Activated naive CD4-positive, alpha-beta T cell treated with anti-CD3 and anti-CD28 coated beads, Interleukin-2, amount 50 U/mL, for 24 hours (primary cell): ENCODE results near the gene LIN9.
A peak's percentile ranks its signal among the peaks of the same experiment; 100 is the strongest.
"Not testable (repeated sequence)": the region's sequence is repeated elsewhere in the genome, so short reads cannot be mapped to it uniquely, and the experiment has no call there.

Experiments used
- H3K27ac Mint-ChIP-seq: one replicate; pipeline ENCODE4 v1.8.0; 2021; ENCODE audit warnings: mild to moderate bottlenecking, mixed read lengths
- H3K27me3 Mint-ChIP-seq: one replicate; pipeline ENCODE4 v1.8.0; 2021; ENCODE audit warnings: mixed read lengths
- H3K36me3 Mint-ChIP-seq: one replicate; pipeline ENCODE4 v1.8.0; 2021; ENCODE audit warnings: mixed read lengths
- H3K4me1 Mint-ChIP-seq: one replicate; pipeline ENCODE4 v1.8.0; 2021; ENCODE audit warnings: mixed read lengths
- H3K4me3 Mint-ChIP-seq: one replicate; pipeline ENCODE4 v1.8.0; 2021; ENCODE audit warnings: mild to moderate bottlenecking, mixed read lengths
- H3K9me3 Mint-ChIP-seq: one replicate; pipeline ENCODE4 v1.8.0; 2021; ENCODE audit warnings: mixed read lengths

Gene LIN9

DNA sequence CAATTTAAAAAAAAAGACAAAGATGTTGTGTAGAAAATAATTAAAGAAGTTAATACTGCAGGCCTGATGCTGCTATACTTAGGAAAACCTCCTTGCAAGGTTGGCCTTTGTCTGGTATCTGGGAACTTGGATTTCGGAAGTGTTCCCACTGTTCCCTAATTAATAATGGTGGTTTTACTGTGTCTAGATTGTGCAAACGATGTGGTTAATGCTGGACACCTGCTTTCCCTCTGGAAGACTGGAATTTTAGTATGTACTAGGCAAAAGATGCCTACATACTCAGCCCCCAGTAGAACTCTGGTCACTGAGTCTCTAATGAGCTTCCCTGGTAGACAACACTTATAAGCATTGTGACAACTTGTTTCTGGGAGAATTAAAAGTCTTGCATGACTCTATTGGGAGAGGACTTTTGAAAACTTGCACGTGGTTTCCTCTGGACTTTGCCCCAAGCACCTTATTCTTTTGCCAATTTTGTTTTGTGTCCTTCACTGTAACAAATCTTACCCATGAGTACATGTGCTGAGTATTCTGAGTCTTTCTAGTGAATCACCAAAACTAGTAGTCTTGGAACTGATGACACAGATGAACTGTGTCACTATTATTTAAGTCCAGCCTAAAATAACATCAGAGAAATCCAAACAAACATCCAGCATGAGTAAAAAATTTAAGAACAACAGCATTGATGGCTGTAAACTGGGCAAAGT, 40.4 kb downstream of the LIN9 start:
- no peaks in the 10 kb centered on the region for H3K9me3 Mint-ChIP-seq
- H3K27me3 Mint-ChIP-seq, result no peaks in the 10 kb centered on the region
- no peak overlapping the region for H3K27ac Mint-ChIP-seq
- no peak overlapping the region for H3K4me3 Mint-ChIP-seq
- peaks cover 2% of the 10 kb centered on the region for H3K36me3 Mint-ChIP-seq
- no peaks in the 10 kb centered on the region for H3K4me1 Mint-ChIP-seq

DNA sequence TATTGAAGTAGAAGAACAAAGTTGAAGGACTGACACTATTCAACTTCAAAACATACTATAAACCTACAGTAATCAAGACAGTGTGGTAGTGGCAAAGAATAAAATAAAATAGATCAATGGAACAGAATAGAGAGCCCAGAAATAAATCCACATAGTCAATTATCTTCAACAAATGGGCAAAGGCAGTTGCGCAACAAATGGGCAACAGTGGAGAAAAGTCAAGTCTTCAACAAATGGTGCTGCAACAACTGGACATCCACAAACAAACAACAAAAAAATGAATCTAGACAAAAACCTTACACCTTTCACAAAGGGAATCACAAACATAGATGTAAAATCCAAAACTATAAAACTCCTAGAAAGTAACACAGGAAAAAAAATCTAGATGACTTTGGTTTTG, 47.1 kb downstream of the LIN9 start:
- Mint-ChIP-seq H3K27ac (no peak overlapping the region), H3K4me1 (no peaks in the 10 kb centered on the region)

DNA sequence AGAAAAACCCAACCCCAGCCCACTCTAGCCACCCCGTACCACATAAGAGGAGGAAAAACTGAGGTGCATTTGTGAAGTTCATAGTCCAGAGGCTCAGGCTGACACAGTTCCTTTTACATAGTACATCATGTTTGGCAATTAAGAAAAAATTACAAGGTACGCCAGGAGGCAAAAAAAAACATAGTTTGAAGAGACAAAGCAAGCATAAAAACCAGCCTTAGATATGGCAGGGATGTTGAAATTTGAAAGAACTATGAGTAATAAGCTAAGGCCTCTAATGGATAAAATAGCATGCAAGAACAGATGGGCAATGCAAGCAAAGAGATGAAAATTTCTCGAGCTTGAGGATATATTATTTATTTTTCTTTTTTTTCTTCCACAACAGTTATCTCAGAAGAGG, 53.6 kb downstream of the LIN9 start:
- Mint-ChIP-seq H3K4me3 (no peak overlapping the region), H3K4me1 (no peaks in the 10 kb centered on the region), H3K27me3 (no peaks in the 10 kb centered on the region), H3K36me3 (peaks cover 18% of the 10 kb centered on the region), H3K27ac (no peak overlapping the region), H3K9me3 (no peaks in the 10 kb centered on the region)

More for the DNA sequence above, 47.1 kb downstream of the LIN9 start:
- Mint-ChIP-seq H3K9me3 (no peaks in the 10 kb centered on the region), H3K27me3 (no peaks in the 10 kb centered on the region), H3K4me3 (no peak overlapping the region), H3K36me3 (peaks cover 34% of the 10 kb centered on the region)

- no peaks in the 10 kb centered on the region for H3K9me3 Mint-ChIP-seq
- H3K27ac Mint-ChIP-seq, result no peak overlapping the region
- H3K36me3 Mint-ChIP-seq, result peaks cover 13% of the 10 kb centered on the region
- no peaks in the 10 kb centered on the region for H3K27me3 Mint-ChIP-seq
- no peaks in the 10 kb centered on the region for H3K4me1 Mint-ChIP-seq
- no peak overlapping the region for H3K4me3 Mint-ChIP-seq
Measured at GRCh38 chr1:226253933-226254332, 55.0 kb downstream of the LIN9 start.

- H3K27me3 Mint-ChIP-seq, H3K9me3 Mint-ChIP-seq, H3K27ac Mint-ChIP-seq, H3K4me1 Mint-ChIP-seq, H3K4me3 Mint-ChIP-seq: not testable (repeated sequence)
- peaks cover 14% of the 10 kb centered on the region for H3K36me3 Mint-ChIP-seq
Measured at GRCh38 chr1:226252841-226253240, 56.1 kb downstream of the LIN9 start.

GRCh38 chr1:226250511-226250910, 58.5 kb downstream of the LIN9 start:
- H3K27ac Mint-ChIP-seq, result no peak overlapping the region

GRCh38 chr1:226248796-226249195, 60.2 kb downstream of the LIN9 start:
- H3K4me1 Mint-ChIP-seq, result no peaks in the 10 kb centered on the region
- peaks cover 14% of the 10 kb centered on the region for H3K36me3 Mint-ChIP-seq
- H3K9me3 Mint-ChIP-seq, result no peaks in the 10 kb centered on the region
- no peak overlapping the region for H3K27ac Mint-ChIP-seq
- H3K4me3 Mint-ChIP-seq, result no peak overlapping the region
- H3K27me3 Mint-ChIP-seq, result no peaks in the 10 kb centered on the region

More at GRCh38 chr1:226250511-226250910, 58.5 kb downstream of the LIN9 start:
- Mint-ChIP-seq H3K9me3 (no peaks in the 10 kb centered on the region), H3K4me3 (no peak overlapping the region), H3K4me1 (no peaks in the 10 kb centered on the region), H3K36me3 (peaks cover 17% of the 10 kb centered on the region), H3K27me3 (no peaks in the 10 kb centered on the region)

- no peaks in the 10 kb centered on the region for H3K27me3 Mint-ChIP-seq
- no peaks in the 10 kb centered on the region for H3K9me3 Mint-ChIP-seq
- no peak overlapping the region for H3K27ac Mint-ChIP-seq
- H3K4me3 Mint-ChIP-seq, result no peak overlapping the region
- H3K4me1 Mint-ChIP-seq, result no peaks in the 10 kb centered on the region
- H3K36me3 Mint-ChIP-seq, result peaks cover 14% of the 10 kb centered on the region
Measured at GRCh38 chr1:226248091-226248490, 60.9 kb downstream of the LIN9 start.

DNA sequence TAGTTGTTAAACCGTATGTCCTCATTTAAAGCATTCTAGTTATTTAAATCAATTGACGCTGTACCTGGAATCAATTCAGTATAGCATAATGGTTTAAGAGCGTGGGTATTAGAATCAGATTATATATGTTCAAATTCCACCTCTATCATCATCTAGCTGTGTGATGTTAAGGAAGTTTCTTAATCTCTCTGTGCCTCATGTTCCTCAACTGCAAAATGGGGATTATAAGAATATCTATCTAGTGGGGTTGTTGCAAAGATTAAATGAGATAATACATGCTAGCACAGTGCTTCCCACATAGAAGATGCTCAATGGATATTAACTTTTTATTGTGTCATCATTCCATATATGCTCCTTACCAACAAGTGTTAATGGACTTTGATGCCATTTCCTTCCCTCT, 69.5 kb downstream of the LIN9 start:
- no peaks in the 10 kb centered on the region for H3K4me1 Mint-ChIP-seq
- H3K9me3 Mint-ChIP-seq, result no peaks in the 10 kb centered on the region
- no peak overlapping the region for H3K4me3 Mint-ChIP-seq
- peaks cover 9% of the 10 kb centered on the region for H3K36me3 Mint-ChIP-seq
- H3K27ac Mint-ChIP-seq, result no peak overlapping the region
- no peaks in the 10 kb centered on the region for H3K27me3 Mint-ChIP-seq

DNA sequence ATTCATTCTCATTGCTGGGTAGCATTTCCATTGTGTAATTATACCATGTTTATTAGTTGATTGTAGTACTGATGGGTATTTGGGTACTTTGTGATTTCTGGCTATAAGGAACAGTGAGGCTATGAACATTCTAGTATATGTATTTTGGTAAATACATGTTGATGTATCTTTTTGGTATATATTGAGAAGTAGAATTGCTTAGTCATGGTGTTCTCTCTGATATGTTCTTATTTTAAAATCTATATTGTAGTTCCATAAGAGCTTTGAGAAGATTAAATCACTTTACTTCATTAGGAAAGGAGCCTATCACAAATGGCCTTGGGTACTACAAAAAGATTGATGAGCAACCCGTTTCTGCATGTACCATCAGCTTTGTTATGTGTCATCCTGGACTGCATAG, 72.1 kb downstream of the LIN9 start:
- Mint-ChIP-seq H3K27me3 (no peaks in the 10 kb centered on the region), H3K4me3 (no peak overlapping the region), H3K27ac (no peak overlapping the region), H3K36me3 (peaks cover 11% of the 10 kb centered on the region), H3K9me3 (no peaks in the 10 kb centered on the region), H3K4me1 (no peaks in the 10 kb centered on the region)

GRCh38 chr1:226233806-226234205, 75.2 kb downstream of the LIN9 start:
- H3K27me3 Mint-ChIP-seq, result no peaks in the 10 kb centered on the region
- H3K4me3 Mint-ChIP-seq, result no peak overlapping the region
- peaks cover 10% of the 10 kb centered on the region for H3K36me3 Mint-ChIP-seq
- no peak overlapping the region for H3K27ac Mint-ChIP-seq
- no peaks in the 10 kb centered on the region for H3K4me1 Mint-ChIP-seq
- no peaks in the 10 kb centered on the region for H3K9me3 Mint-ChIP-seq

DNA sequence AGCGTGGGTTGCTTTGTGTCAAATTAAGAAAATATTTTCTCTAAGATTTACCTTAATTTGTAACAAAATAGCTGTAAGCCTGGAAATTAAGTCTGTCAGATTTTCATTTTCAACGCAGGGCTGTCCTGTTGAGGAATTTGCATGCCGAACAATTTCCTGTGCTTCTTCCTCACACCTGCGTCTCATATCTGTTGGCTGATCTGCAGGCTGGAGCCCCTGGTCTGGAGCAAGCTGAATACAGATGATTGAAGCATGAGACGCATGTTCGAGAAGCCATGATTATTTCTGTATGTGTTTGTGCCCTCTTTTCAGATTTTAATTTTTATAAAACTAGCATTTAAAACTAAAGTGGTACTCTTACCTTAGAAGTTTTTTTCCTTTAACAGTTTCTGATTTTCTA, 75.7 kb downstream of the LIN9 start:
- no peak overlapping the region for H3K4me3 Mint-ChIP-seq
- H3K4me1 Mint-ChIP-seq, result no peaks in the 10 kb centered on the region
- H3K9me3 Mint-ChIP-seq, result no peaks in the 10 kb centered on the region
- peaks cover 10% of the 10 kb centered on the region for H3K36me3 Mint-ChIP-seq
- no peak overlapping the region for H3K27ac Mint-ChIP-seq
- H3K27me3 Mint-ChIP-seq, result no peaks in the 10 kb centered on the region

GRCh38 chr1:226226601-226227000, 82.4 kb downstream of the LIN9 start:
- peaks cover 4% of the 10 kb centered on the region for H3K36me3 Mint-ChIP-seq
- no peaks in the 10 kb centered on the region for H3K9me3 Mint-ChIP-seq
- peak overlapping the region; percentile 23 for H3K27ac Mint-ChIP-seq
- H3K4me1 Mint-ChIP-seq, result peaks cover 6% of the 10 kb centered on the region
- no peak overlapping the region for H3K4me3 Mint-ChIP-seq
- H3K27me3 Mint-ChIP-seq, result peaks cover 12% of the 10 kb centered on the region

DNA sequence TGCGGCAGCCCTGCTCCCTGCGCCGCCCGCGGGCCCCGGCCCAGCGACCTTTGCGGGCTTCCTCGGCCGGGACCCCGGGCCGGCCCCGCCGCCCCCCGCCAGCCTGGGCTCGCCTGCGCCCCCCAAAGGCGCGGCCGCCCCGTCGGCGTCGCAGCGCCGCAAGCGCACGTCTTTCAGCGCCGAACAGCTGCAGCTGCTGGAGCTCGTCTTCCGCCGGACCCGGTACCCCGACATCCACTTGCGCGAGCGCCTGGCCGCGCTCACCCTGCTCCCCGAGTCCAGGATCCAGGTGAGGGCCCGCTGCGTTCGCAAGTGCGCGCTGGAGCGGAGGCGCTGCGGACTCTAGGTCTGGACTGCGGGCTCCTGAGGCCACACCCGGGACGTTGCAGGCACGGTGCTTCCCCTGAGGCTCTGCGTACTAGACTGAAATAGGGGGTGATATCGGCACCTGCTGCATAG, 85.1 kb downstream of the LIN9 start:
- peak overlapping the region; percentile 75 for H3K4me3 Mint-ChIP-seq
- H3K27ac Mint-ChIP-seq, result no peak overlapping the region
- peaks cover 3% of the 10 kb centered on the region for H3K36me3 Mint-ChIP-seq
- H3K9me3 Mint-ChIP-seq, result no peaks in the 10 kb centered on the region
- H3K27me3 Mint-ChIP-seq, result peaks cover 18% of the 10 kb centered on the region
- H3K4me1 Mint-ChIP-seq, result peaks cover 6% of the 10 kb centered on the region

GRCh38 chr1:226223157-226223785, 85.7 kb downstream of the LIN9 start, which contains the start of gene MIXL1:
Gene MIXL1, plus strand, starts transcription at chr1:226223664. Its CDS starts 18 bp downstream, at chr1:226223682.
- H3K36me3 Mint-ChIP-seq, result peaks cover 3% of the 10 kb centered on the region
- peaks cover 18% of the 10 kb centered on the region for H3K27me3 Mint-ChIP-seq
- no peaks in the 10 kb centered on the region for H3K9me3 Mint-ChIP-seq
- peak within 1 kb of the TSS; percentile 75 for H3K4me3 Mint-ChIP-seq
- no peak within 1 kb of the TSS for H3K27ac Mint-ChIP-seq
- peaks cover 6% of the 10 kb centered on the region for H3K4me1 Mint-ChIP-seq

- H3K36me3 Mint-ChIP-seq, result peaks cover 3% of the 10 kb centered on the region
- H3K4me1 Mint-ChIP-seq, result peaks cover 6% of the 10 kb centered on the region
- peak overlapping the region; percentile 55 for H3K4me3 Mint-ChIP-seq
- H3K27ac Mint-ChIP-seq, result no peak overlapping the region
- H3K9me3 Mint-ChIP-seq, result no peaks in the 10 kb centered on the region
- peaks cover 18% of the 10 kb centered on the region for H3K27me3 Mint-ChIP-seq
Measured at GRCh38 chr1:226222686-226223085, 86.3 kb downstream of the LIN9 start.
